HepG2 (cell line): Measurements from ENCODE around the gene PTGER3. TPM values are rescaled to one million over a fixed set of nuclear protein-coding genes. Genes with fewer than 3 reads are reported as not detected.

Source experiments
- ARNTL ChIP-seq: sonication (generic); formaldehyde crosslinking; IDR thresholded peaks from 2 replicates; pipeline ENCODE4 v1.4.0; 2020; ENCODE audit warnings: mild to moderate bottlenecking, missing genetic modification reagents
- ASH2L ChIP-seq: fragments of 300-600, 200-600 bp; sonication (generic); IDR thresholded peaks from 2 replicates; pipeline ENCODE4 v1.7.0; 2017; ENCODE audit warnings: low read depth, mild to moderate bottlenecking, moderate library complexity, mixed read lengths, low read length; ENCODE audit not compliant: insufficient read length
- EHMT2 ChIP-seq: fragments of 200-600 bp; sonication (generic); IDR thresholded peaks from 2 replicates; pipeline ENCODE4 v1.7.0; 2017; ENCODE audit warnings: antibody characterized with exemption, low read depth, low read length, borderline replicate concordance
- HMGA1 ChIP-seq: sonication (generic); formaldehyde crosslinking; conservative IDR thresholded peaks from 2 replicates; pipeline ENCODE4 v1.4.0; 2020; ENCODE audit warnings: missing genetic modification reagents
- HNRNPK ChIP-seq: fragments of 200-400 bp; formaldehyde crosslinking; IDR thresholded peaks from 2 replicates; pipeline ENCODE4 v1.6.1; 2018; ENCODE audit warnings: low read length, low read depth, moderate library complexity, mild to moderate bottlenecking; ENCODE audit not compliant: poor library complexity, severe bottlenecking
- NR3C1 ChIP-seq: sonication (generic); formaldehyde crosslinking; IDR thresholded peaks from 2 replicates; pipeline ENCODE4 v1.4.0; 2020; ENCODE audit warnings: missing genetic modification reagents
- POLR2AphosphoS5 ChIP-seq: IDR thresholded peaks from 2 replicates; pipeline ENCODE4 v1.6.1; 2012; ENCODE audit warnings: low read depth, low read length
- RAD21 ChIP-seq: fragments of 450-650 bp; formaldehyde crosslinking; IDR thresholded peaks from 2 replicates; pipeline ENCODE4 v1.5.0; 2020; ENCODE audit warnings: mild to moderate bottlenecking
- SNAPC5 ChIP-seq: sonication (generic); formaldehyde crosslinking; IDR thresholded peaks from 2 replicates; pipeline ENCODE4 v1.8.1; 2023; ENCODE audit warnings: mild to moderate bottlenecking, missing genetic modification reagents, borderline replicate concordance
- USF2 ChIP-seq, 2 experiments: sonication (generic) in 1 of 2; formaldehyde crosslinking in 1 of 2; IDR thresholded peaks; 2 replicates each; pipeline versions ENCODE4 v1.5.1 to v1.6.1; 2011 to 2020; ENCODE audit warnings: borderline replicate concordance in 1 of 2, low read depth in 1 of 2, low read length in 1 of 2, mild to moderate bottlenecking in 1 of 2, missing genetic modification reagents in 1 of 2, moderate library complexity in 1 of 2
- ZNF225 ChIP-seq: sonication (generic); formaldehyde crosslinking; IDR thresholded peaks from 2 replicates; pipeline ENCODE4 v1.4.0; 2020; ENCODE audit warnings: mild to moderate bottlenecking, missing genetic modification reagents
- ZNF773 ChIP-seq: sonication (generic); formaldehyde crosslinking; IDR thresholded peaks from 2 replicates; pipeline ENCODE4 v1.4.0; 2020; ENCODE audit warnings: missing genetic modification reagents, borderline replicate concordance
- polyA plus RNA-seq, 8 experiments: library from polyadenylated mRNA; depleted of rRNA in 3 of 8; stranded (reverse) in 7 of 8; unstranded in 1 of 8; fragments of >200 nt; fragmentation: Illumina TruSeq in 4 of 8; extraction: Trizol in 4 of 8; gene quantifications; 2 replicates each; pipeline versions ENCODE4 v1.2.1 to v1.2.3, GENCODE V29; 2011 to 2016; ENCODE audit warnings: low read depth in 4 of 8, missing spikeins in 1 of 8, mixed read lengths in 1 of 8; ENCODE audit not compliant: insufficient read depth in 1 of 8
- total RNA-seq, 5 experiments: library from RNA; depleted of rRNA; stranded (reverse); fragments of >200 nt; fragmentation: Illumina TruSeq; extraction: Trizol; gene quantifications; 2 replicates each; pipeline ENCODE4 v1.2.3, GENCODE V29; 2016; ENCODE audit warnings: low read depth in 1 of 5
- TF ChIP-seq, protein P1 (sequence below), 2 experiments: sonication (generic) in 1 of 2; formaldehyde crosslinking in 1 of 2; IDR thresholded peaks; 2 replicates each; pipeline versions ENCODE4 v1.6.1 to v1.9.0; 2014 to 2022; ENCODE audit warnings: antibody characterized with exemption in 1 of 2, borderline replicate concordance in 1 of 2, inconsistent platforms in 1 of 2, low read depth in 1 of 2, missing genetic modification reagents in 1 of 2
- TF ChIP-seq, protein P2 (sequence below): sonication (generic); formaldehyde crosslinking; IDR thresholded peaks from 2 replicates; pipeline ENCODE4 v1.5.0; 2020; ENCODE audit warnings: mild to moderate bottlenecking, missing genetic modification reagents

PTGER3 gene
- total and polyA plus RNA-seq, 2 of the 13 experiments (the other 11 are each of a cell fraction or from before 2014, with no cell fraction given), result 0.01 TPM; not detected in 1

GRCh38 chr1:71080739-71081696, 33.4 kb upstream of the PTGER3 start, which contains the start of gene ZRANB2 (continued):
- TF ChIP-seq RAD21, result no peak
- TF ChIP-seq, protein P1, sequence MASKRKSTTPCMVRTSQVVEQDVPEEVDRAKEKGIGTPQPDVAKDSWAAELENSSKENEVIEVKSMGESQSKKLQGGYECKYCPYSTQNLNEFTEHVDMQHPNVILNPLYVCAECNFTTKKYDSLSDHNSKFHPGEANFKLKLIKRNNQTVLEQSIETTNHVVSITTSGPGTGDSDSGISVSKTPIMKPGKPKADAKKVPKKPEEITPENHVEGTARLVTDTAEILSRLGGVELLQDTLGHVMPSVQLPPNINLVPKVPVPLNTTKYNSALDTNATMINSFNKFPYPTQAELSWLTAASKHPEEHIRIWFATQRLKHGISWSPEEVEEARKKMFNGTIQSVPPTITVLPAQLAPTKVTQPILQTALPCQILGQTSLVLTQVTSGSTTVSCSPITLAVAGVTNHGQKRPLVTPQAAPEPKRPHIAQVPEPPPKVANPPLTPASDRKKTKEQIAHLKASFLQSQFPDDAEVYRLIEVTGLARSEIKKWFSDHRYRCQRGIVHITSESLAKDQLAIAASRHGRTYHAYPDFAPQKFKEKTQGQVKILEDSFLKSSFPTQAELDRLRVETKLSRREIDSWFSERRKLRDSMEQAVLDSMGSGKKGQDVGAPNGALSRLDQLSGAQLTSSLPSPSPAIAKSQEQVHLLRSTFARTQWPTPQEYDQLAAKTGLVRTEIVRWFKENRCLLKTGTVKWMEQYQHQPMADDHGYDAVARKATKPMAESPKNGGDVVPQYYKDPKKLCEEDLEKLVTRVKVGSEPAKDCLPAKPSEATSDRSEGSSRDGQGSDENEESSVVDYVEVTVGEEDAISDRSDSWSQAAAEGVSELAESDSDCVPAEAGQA (IDR thresholded peaks at IDR 0.05; ENCODE audit: low read depth), result no peak
- TF ChIP-seq, protein P1 (CRISPR knock-in tag; IDR thresholded peaks at IDR 0.05; ENCODE audit: borderline replicate concordance), result no peak; the same call in 1 of the 2 replicates
- no peak for TF ChIP-seq ZNF225 (CRISPR knock-in tag)
- TF ChIP-seq POLR2AphosphoS5, result peak; percentile 94
- no peak for TF ChIP-seq HNRNPK
- no peak for TF ChIP-seq NR3C1 (CRISPR knock-in tag)
- peak; percentile 82 for TF ChIP-seq ASH2L
- no peak for TF ChIP-seq HMGA1
- no peak for TF ChIP-seq SNAPC5 (CRISPR knock-in tag)
- TF ChIP-seq, protein P2, sequence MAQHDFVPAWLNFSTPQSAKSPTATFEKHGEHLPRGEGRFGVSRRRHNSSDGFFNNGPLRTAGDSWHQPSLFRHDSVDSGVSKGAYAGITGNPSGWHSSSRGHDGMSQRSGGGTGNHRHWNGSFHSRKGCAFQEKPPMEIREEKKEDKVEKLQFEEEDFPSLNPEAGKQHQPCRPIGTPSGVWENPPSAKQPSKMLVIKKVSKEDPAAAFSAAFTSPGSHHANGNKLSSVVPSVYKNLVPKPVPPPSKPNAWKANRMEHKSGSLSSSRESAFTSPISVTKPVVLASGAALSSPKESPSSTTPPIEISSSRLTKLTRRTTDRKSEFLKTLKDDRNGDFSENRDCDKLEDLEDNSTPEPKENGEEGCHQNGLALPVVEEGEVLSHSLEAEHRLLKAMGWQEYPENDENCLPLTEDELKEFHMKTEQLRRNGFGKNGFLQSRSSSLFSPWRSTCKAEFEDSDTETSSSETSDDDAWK (CRISPR knock-in tag), result no peak
- peak; percentile 71; the same call in 1 of the 2 replicates for TF ChIP-seq EHMT2
- TF ChIP-seq USF2 (IDR thresholded peaks at IDR 0.05; ENCODE audit: low read depth, low read length), result no peak
- TF ChIP-seq USF2 (CRISPR knock-in tag; IDR thresholded peaks at IDR 0.05; ENCODE audit: borderline replicate concordance), result no peak
- TF ChIP-seq ZNF773, result no peak
- no peak for TF ChIP-seq ARNTL
